ENCODE results near the gene ATP6V1G3.
"Not testable (repeated sequence)": the region's sequence is repeated elsewhere in the genome, so short reads cannot be mapped to it uniquely, and the experiment has no call there.

ATP6V1G3 gene

DNA sequence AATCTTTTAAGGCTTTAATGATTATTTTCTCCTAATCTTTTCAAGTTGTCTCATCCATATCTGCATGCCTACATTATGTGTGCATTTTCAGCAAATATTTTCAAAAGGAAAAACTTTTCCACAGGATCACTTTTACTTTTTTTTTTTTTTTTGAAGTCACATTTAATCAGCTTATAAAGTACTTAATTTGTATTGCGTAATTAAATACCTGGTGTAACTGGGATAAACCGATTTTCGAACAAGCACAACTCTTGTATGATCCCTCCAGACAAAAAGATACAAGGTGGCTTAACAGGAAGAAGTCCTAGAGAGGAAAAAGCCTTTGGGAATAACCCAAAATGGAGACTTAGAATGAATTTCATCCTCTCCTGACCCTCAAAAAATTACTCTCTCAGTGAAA lies 1.3 kb upstream of the ATP6V1G3 start:
- H3K9me3 ChIP-seq (ENCODE audit: low read length): no peaks in the 10 kb centered on the region
- no peak overlapping the region for H3K4me3 ChIP-seq (ENCODE audit: low read depth in 1 of 2, low read length in 2 of 2)
- H3K36me3 ChIP-seq (ENCODE audit: insufficient read depth, low read length): no peaks in the 10 kb centered on the region
- H3K27ac ChIP-seq (ENCODE audit: low read depth, low read length): no peak overlapping the region
- no peaks in the 10 kb centered on the region for H3K4me1 ChIP-seq (ENCODE audit: insufficient read depth, low read length)
- H3K9ac ChIP-seq (ENCODE audit: low read length): no peak overlapping the region
- H3K27me3 ChIP-seq (ENCODE audit: control insufficient read depth in 1 of 2, insufficient read depth in 2 of 2, low read length in 2 of 2): no peaks in the 10 kb centered on the region

DNA sequence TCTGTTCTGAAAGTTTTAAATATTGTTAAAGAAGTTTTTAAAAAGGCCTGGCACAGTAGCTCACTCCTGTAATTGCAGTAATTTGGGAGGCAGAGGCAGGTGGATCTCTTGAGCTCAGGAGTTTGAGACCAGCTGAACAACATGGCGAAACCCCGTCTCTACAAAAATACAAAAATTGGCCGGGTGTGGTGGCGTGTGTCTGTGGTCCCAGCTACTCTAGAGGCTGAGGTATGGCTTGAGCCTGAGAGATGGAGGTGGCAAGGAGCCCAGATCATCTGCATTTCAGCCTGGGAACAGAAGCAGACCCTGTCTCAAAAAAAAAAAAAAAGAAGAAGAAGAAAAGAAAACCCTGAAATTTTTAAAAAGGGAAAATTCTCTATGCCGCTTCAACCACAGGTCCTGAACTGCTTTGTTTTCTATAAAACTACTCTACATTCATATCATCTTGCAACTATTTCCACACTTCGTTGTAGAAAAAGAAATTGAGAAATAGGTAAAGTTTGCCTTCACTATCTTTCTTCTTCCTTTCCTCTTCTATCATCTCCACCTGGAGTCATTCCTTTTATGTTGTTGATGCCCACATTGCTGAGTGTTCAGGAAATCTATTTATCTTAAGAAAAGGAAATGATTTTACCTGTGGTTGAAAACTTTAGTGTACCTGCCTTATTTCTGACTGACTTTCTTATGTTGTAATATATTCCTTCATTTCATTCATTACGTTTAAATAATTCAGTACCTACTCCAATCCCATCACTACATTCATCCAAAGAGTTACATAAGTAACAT lies 1.7 kb downstream of the ATP6V1G3 start:
- Histone ChIP-seq H3K9ac (ENCODE audit: low read length) (no peak overlapping the region), H3K36me3 (ENCODE audit: insufficient read depth, low read length) (no peaks in the 10 kb centered on the region), H3K4me3 (ENCODE audit: low read depth in 1 of 2, low read length in 2 of 2) (no peak overlapping the region), H3K4me1 (ENCODE audit: insufficient read depth, low read length) (no peaks in the 10 kb centered on the region), H3K9me3 (ENCODE audit: low read length) (no peaks in the 10 kb centered on the region), H3K27me3 (ENCODE audit: control insufficient read depth in 1 of 2, insufficient read depth in 2 of 2, low read length in 2 of 2) (no peaks in the 10 kb centered on the region), H3K27ac (ENCODE audit: low read depth, low read length) (no peak overlapping the region)

DNA sequence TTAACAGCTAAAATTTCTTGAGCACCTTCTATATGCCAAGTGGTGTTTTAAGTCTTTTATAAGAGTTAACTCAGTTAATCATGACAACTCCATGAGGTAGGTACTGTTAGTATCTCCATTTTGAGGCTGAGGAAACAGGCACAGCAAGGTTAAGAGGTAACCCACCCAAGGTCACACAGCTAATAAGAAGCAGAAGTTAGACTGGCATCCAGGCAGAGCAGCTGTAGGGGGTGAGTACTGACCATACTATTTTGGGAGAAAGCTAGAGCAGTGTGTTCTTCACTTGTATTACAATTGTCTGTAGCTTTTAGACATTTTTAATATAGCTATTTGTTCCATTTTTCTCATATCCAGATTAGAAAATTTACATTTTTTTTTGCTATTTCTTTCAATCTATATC lies 4.8 kb downstream of the ATP6V1G3 start:
- Histone ChIP-seq H3K9ac (ENCODE audit: low read length) (no peak overlapping the region), H3K27ac (ENCODE audit: low read depth, low read length) (no peak overlapping the region), H3K4me3 (ENCODE audit: low read depth in 1 of 2, low read length in 2 of 2) (no peak overlapping the region)

DNA sequence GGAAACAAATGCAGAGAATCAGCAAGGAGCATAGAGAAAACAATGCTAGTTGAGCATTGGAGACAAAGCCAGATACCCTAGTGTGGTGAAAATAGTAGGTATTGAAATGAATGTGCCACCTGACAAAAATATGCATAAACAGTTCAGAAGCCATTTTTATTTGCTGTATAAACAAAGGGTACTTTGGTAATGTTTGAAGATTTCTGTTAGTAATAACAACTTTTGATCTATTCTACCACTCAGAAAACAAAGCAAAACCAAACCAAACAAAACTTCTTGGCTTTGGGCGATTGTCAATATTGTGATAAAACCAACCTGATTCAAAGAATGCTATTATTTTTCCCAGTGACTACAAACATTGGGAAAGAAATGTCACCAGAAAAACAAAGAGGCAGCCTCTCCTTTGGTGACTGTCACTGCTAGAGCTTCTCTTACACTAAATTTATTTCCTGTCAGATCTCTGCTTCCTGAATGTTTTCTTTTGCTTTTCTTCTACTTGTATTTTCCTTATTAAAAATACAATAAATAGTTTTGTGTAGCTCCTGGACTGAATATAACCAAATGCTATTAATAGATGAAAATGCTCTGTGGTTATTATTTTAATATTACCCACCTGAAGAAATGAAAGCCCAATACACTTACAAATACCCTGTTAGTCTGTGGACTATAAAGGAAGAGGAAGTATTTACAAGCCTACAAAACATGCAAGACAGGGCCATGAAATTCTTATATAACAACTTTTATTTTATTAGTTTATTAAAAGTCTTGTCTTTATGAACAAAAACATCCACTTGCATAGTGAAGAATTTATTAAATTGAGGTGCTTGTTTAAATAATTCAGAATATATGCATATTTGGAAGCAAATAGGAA lies 5.7 kb downstream of the ATP6V1G3 start:
- Histone ChIP-seq H3K36me3 (ENCODE audit: insufficient read depth, low read length) (no peaks in the 10 kb centered on the region), H3K27ac (ENCODE audit: low read depth, low read length) (no peak overlapping the region), H3K9ac (ENCODE audit: low read length) (no peak overlapping the region), H3K27me3 (ENCODE audit: control insufficient read depth in 1 of 2, insufficient read depth in 2 of 2, low read length in 2 of 2) (no peaks in the 10 kb centered on the region), H3K9me3 (ENCODE audit: low read length) (no peaks in the 10 kb centered on the region), H3K4me1 (ENCODE audit: insufficient read depth, low read length) (no peaks in the 10 kb centered on the region), H3K4me3 (ENCODE audit: low read depth in 1 of 2, low read length in 2 of 2) (no peak overlapping the region)

More for the DNA sequence above, 4.8 kb downstream of the ATP6V1G3 start:
- H3K27me3 ChIP-seq (ENCODE audit: control insufficient read depth in 1 of 2, insufficient read depth in 2 of 2, low read length in 2 of 2): no peaks in the 10 kb centered on the region
- no peaks in the 10 kb centered on the region for H3K9me3 ChIP-seq (ENCODE audit: low read length)
- no peaks in the 10 kb centered on the region for H3K4me1 ChIP-seq (ENCODE audit: insufficient read depth, low read length)
- no peaks in the 10 kb centered on the region for H3K36me3 ChIP-seq (ENCODE audit: insufficient read depth, low read length)

DNA sequence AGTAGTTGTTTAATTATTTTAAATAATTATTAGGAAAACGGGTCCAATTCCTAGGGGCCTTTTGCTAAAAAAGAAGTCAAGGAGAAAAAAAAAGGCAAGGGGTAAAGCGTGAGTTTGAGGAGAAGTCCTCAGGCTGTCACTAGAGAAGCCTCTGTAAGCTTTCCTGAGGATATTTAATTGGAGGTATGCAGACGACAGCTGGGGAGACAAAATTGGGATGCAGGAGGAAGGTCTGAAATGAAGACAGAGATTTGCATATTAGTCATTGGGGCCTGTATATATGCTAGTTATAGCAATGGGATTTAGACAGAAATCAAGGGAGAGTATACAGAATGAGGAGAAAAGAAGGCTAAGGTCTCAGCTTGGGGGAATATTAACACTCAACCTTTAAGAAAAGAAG lies 8.6 kb downstream of the ATP6V1G3 start:
- Histone ChIP-seq H3K27me3 (ENCODE audit: control insufficient read depth in 1 of 2, insufficient read depth in 2 of 2, low read length in 2 of 2) (no peaks in the 10 kb centered on the region), H3K4me3 (ENCODE audit: low read depth in 1 of 2, low read length in 2 of 2) (no peak overlapping the region)

DNA sequence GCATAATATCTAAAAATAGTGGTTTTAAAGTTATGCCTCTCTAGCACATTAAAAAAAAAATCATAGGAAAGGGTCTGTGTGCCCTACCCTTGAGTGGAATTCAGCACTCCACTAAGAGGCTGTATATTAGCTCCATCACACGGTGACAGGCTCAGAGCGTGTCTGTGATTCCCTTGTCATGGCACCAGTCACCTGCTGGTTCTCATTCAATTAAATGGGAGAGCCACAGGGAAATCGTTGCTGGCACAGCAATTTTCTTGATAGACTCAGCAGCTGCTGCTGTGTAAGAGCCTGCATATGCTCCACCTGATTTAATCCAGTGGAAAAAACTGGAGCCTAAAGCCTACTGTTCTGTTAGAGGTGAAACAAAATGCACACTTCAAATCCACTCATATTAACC lies 9.5 kb downstream of the ATP6V1G3 start:
- no peak overlapping the region for H3K9ac ChIP-seq (ENCODE audit: low read length)
- no peaks in the 10 kb centered on the region for H3K36me3 ChIP-seq (ENCODE audit: insufficient read depth, low read length)
- H3K4me3 ChIP-seq (ENCODE audit: low read depth in 1 of 2, low read length in 2 of 2): no peak overlapping the region
- H3K27ac ChIP-seq (ENCODE audit: low read depth, low read length): no peak overlapping the region
- no peaks in the 10 kb centered on the region for H3K9me3 ChIP-seq (ENCODE audit: low read length)
- H3K4me1 ChIP-seq (ENCODE audit: insufficient read depth, low read length): no peaks in the 10 kb centered on the region
- no peaks in the 10 kb centered on the region for H3K27me3 ChIP-seq (ENCODE audit: control insufficient read depth in 1 of 2, insufficient read depth in 2 of 2, low read length in 2 of 2)

More for the DNA sequence above, 8.6 kb downstream of the ATP6V1G3 start:
- H3K9ac ChIP-seq (ENCODE audit: low read length): no peak overlapping the region
- H3K4me1 ChIP-seq (ENCODE audit: insufficient read depth, low read length): no peaks in the 10 kb centered on the region
- no peaks in the 10 kb centered on the region for H3K9me3 ChIP-seq (ENCODE audit: low read length)
- H3K36me3 ChIP-seq (ENCODE audit: insufficient read depth, low read length): no peaks in the 10 kb centered on the region
- no peak overlapping the region for H3K27ac ChIP-seq (ENCODE audit: low read depth, low read length)

DNA sequence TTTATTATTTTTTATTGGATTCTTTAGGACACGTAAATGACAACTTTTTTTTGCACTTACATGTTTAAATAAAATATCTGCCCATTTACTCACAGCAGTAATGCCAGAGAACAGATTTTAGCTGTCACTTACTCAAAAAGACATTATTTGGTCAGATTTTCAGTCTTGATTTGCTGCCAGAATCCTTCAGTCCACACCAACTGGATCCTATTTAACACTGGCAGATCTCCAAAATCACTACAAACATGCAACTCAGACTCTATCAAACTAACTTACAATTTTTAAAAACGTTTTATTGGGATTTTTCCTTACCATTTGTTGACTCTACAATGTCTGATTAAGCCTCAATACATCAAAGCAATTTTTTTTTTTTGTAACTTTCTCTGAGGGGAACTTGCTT lies 11.1 kb downstream of the ATP6V1G3 start:
- H3K9ac ChIP-seq (ENCODE audit: low read length): no peak overlapping the region
- no peaks in the 10 kb centered on the region for H3K36me3 ChIP-seq (ENCODE audit: insufficient read depth, low read length)
- no peaks in the 10 kb centered on the region for H3K4me1 ChIP-seq (ENCODE audit: insufficient read depth, low read length)
- no peak overlapping the region for H3K4me3 ChIP-seq (ENCODE audit: low read depth in 1 of 2, low read length in 2 of 2)
- H3K9me3 ChIP-seq (ENCODE audit: low read length): no peaks in the 10 kb centered on the region
- no peak overlapping the region for H3K27ac ChIP-seq (ENCODE audit: low read depth, low read length)
- no peaks in the 10 kb centered on the region for H3K27me3 ChIP-seq (ENCODE audit: control insufficient read depth in 1 of 2, insufficient read depth in 2 of 2, low read length in 2 of 2)

DNA sequence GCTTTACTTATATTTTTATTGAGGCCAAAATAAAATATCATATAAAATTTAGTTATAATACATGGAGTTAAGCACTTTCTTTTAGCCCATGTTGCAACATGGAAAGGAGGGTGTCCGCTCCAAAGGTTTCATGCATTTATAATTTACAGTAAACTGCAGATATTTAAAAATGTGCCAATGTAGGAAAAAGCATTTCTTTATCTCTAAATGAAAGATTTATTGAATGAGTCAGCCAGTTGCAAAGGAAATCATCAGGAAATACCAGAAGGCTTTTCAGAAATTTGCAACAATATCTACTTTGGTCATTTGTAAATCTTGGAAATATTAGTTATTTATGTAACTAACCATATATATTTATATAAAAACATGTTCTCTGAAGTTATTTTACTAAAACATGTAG lies 12.1 kb downstream of the ATP6V1G3 start:
- Histone ChIP-seq H3K4me1 (ENCODE audit: insufficient read depth, low read length) (no peaks in the 10 kb centered on the region), H3K27me3 (ENCODE audit: control insufficient read depth in 1 of 2, insufficient read depth in 2 of 2, low read length in 2 of 2) (no peaks in the 10 kb centered on the region)

DNA sequence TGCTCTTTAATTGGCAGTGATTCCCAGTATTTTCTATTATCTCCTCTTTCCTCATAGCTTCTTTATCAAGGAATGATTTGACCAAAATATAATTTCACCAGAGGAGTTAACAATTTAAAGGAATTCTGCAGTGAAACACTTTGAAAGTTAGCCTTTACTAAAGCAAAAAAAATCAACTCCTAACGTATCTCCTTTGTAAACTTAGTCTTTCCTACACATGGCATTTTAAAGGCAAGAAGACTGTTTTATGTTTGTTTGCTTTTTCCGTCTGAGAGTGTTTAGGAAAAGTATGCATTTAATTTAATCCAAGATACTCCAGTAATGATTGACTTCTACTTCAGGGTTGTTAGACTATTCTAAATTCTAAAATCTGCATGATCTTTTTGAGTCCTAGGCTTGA lies 15.9 kb downstream of the ATP6V1G3 start:
- Histone ChIP-seq H3K4me1 (ENCODE audit: insufficient read depth, low read length) (no peaks in the 10 kb centered on the region), H3K4me3 (ENCODE audit: low read depth in 1 of 2, low read length in 2 of 2) (no peak overlapping the region), H3K36me3 (ENCODE audit: insufficient read depth, low read length) (no peaks in the 10 kb centered on the region), H3K27ac (ENCODE audit: low read depth, low read length) (no peak overlapping the region), H3K27me3 (ENCODE audit: control insufficient read depth in 1 of 2, insufficient read depth in 2 of 2, low read length in 2 of 2) (no peaks in the 10 kb centered on the region), H3K9me3 (ENCODE audit: low read length) (no peaks in the 10 kb centered on the region), H3K9ac (ENCODE audit: low read length) (no peak overlapping the region)

More for the DNA sequence above, 12.1 kb downstream of the ATP6V1G3 start:
- H3K9ac ChIP-seq (ENCODE audit: low read length): no peak overlapping the region
- H3K9me3 ChIP-seq (ENCODE audit: low read length): no peaks in the 10 kb centered on the region
- H3K36me3 ChIP-seq (ENCODE audit: insufficient read depth, low read length): no peaks in the 10 kb centered on the region
- H3K4me3 ChIP-seq (ENCODE audit: low read depth in 1 of 2, low read length in 2 of 2): no peak overlapping the region
- no peak overlapping the region for H3K27ac ChIP-seq (ENCODE audit: low read depth, low read length)

DNA sequence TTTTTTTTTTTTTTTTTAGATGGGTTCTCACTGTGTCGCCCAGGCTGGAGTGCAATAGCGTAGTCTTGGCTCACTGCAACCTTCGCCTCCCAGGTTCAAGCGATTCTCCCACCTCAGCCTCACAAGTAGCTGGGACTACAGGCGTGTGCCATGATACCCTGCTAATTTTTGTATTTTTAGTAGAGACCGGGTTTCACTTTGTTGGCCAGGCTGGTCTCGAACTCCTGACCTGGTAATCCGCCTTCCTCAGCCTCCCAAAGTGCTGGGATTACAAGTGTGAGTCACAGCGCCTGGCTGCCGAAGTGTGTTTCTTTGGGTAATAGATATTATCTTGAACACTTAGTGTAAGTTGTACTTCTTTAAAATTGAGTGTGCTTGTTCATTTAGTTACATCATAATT lies 16.4 kb downstream of the ATP6V1G3 start:
- not testable (repeated sequence) for H3K9ac ChIP-seq (ENCODE audit: low read length); H3K36me3 ChIP-seq (ENCODE audit: insufficient read depth, low read length); H3K9me3 ChIP-seq (ENCODE audit: low read length); H3K27ac ChIP-seq (ENCODE audit: low read depth, low read length); H3K4me3 ChIP-seq (ENCODE audit: low read depth in 1 of 2, low read length in 2 of 2); H3K4me1 ChIP-seq (ENCODE audit: insufficient read depth, low read length); H3K27me3 ChIP-seq (ENCODE audit: control insufficient read depth in 1 of 2, insufficient read depth in 2 of 2, low read length in 2 of 2)

DNA sequence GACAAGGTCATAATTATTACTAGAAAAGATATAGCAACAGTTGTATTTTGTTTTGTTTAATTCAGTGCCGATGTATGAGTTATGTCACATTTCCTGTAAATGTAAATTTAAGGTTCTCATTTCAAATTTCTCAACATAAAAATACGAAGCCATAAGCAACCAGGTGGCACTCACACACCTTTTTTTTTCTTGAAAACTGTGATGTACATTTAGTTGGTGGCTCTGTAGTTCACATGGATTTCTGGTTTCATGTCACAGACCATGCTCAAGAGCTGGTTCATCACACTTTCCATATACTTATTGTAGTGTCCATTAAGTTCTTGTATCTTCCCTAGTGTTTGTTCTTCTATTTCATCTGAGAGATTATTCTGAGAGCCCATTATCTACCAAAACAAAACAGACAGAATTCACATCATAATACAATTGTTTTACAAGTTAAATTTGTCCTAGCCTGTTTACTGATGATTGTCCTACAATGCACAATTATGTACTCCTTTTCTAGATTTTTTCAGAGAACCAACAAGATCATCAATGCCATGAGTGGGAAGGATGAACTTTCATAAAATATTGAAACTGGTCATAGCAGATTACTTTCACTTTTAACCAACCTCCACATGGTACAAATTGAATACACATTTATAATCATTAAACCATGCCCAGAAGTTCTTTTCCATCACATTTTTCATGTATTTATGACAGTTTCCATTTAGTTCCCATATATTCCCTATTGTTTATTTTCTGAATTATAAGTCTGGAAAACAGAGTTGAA lies 17.1 kb downstream of the ATP6V1G3 start:
- no peak overlapping the region for H3K4me3 ChIP-seq (ENCODE audit: low read depth in 1 of 2, low read length in 2 of 2)

More for the DNA sequence above, 17.1 kb downstream of the ATP6V1G3 start:
- Histone ChIP-seq H3K9ac (ENCODE audit: low read length) (no peak overlapping the region), H3K9me3 (ENCODE audit: low read length) (no peaks in the 10 kb centered on the region), H3K36me3 (ENCODE audit: insufficient read depth, low read length) (no peaks in the 10 kb centered on the region), H3K27me3 (ENCODE audit: control insufficient read depth in 1 of 2, insufficient read depth in 2 of 2, low read length in 2 of 2) (no peaks in the 10 kb centered on the region), H3K27ac (ENCODE audit: low read depth, low read length) (no peak overlapping the region), H3K4me1 (ENCODE audit: insufficient read depth, low read length) (no peaks in the 10 kb centered on the region)

Measured in muscle layer of colon (tissue), 2 donors.